GM19467 (cell line): ENCODE results near the gene DPF1.
"Not testable (repeated sequence)": the region's sequence is repeated elsewhere in the genome, so short reads cannot be mapped to it uniquely, and the experiment has no call there.

ENCODE experiments used
- ATAC-seq: cut with Tn5 transposase; IDR thresholded peaks from one replicate; pipeline ENCODE4 v1.9.1; 2021; ENCODE audit warnings: mild to moderate bottlenecking, moderate library complexity; ENCODE audit not compliant: unreplicated experiment

The DPF1 gene

GRCh38 chr19:38224014-38224862 is at the start of gene DPF1:
DPF1 (minus strand) TSS chr19:38224222; CDS start chr19:38224142, 80 bp downstream.
- ATAC-seq: peak; percentile 63

- ATAC-seq: no peak
Measured at GRCh38 chr19:38273499-38273898, 49.5 kb upstream of the DPF1 start.

- no peak for ATAC-seq
Measured at GRCh38 chr19:38270587-38271167, 46.7 kb upstream of the DPF1 start.

GRCh38 chr19:38268539-38268938 is 44.5 kb upstream of the DPF1 start:
- ATAC-seq: no peak

- no peak for ATAC-seq
Measured at GRCh38 chr19:38267761-38268483, 43.9 kb upstream of the DPF1 start.

GRCh38 chr19:38266981-38267597 is 43.1 kb upstream of the DPF1 start:
- no peak for ATAC-seq

GRCh38 chr19:38265921-38266429 is 42.0 kb upstream of the DPF1 start:
- ATAC-seq: no peak

- no peak for ATAC-seq
Measured at GRCh38 chr19:38265213-38265861, 41.3 kb upstream of the DPF1 start.

- no peak for ATAC-seq
Measured at GRCh38 chr19:38264486-38265212, 40.6 kb upstream of the DPF1 start, which contains the start of gene SPINT2. SPINT2 (plus strand) TSS chr19:38264573; CDS start chr19:38264893, 320 bp downstream.

- no peak for ATAC-seq
Measured at GRCh38 chr19:38263689-38264485, 39.9 kb upstream of the DPF1 start.

- no peak for ATAC-seq
Measured at GRCh38 chr19:38262585-38263268, 38.7 kb upstream of the DPF1 start.

- not testable (repeated sequence) for ATAC-seq
Measured at GRCh38 chr19:38261942-38262341, 37.9 kb upstream of the DPF1 start.

- ATAC-seq: no peak
Measured at GRCh38 chr19:38255383-38256014, 31.5 kb upstream of the DPF1 start.

GRCh38 chr19:38253788-38254187 is 29.8 kb upstream of the DPF1 start:
- no peak for ATAC-seq

- ATAC-seq: no peak
Measured at GRCh38 chr19:38252941-38253691, 29.1 kb upstream of the DPF1 start.

GRCh38 chr19:38252385-38252784 is 28.4 kb upstream of the DPF1 start:
- no peak for ATAC-seq

GRCh38 chr19:38251564-38252051 is 27.6 kb upstream of the DPF1 start:
- no peak for ATAC-seq
